H1 (cell line): ENCODE data around the gene TTC27. TPM values are rescaled to one million over a fixed set of nuclear protein-coding genes. Genes with fewer than 3 reads are reported as not detected.

Experiments used
- CTCF ChIA-PET: fragments of 300-600 bp; sonication (Branson Sonifier 250); formaldehyde crosslinking; loops from one replicate; lab custom pipeline; 2021; ENCODE audit not compliant: partially characterized antibody; lab: Charles Lee
- POLR2A ChIA-PET: fragments of 300-600 bp; sonication (Branson Sonifier 250); formaldehyde crosslinking; loops from one replicate; lab custom pipeline; 2021; ENCODE audit warnings: inconsistent platforms; ENCODE audit not compliant: partially characterized antibody; lab: Charles Lee
- DNase-seq, 2 experiments: peaks; one replicate each; pipeline versions ENCODE4 v3.0.0 to v3.0.0-alpha.2; 2010 to 2022; ENCODE audit warnings: low spot score in 2 of 2, low read depth in 1 of 2, mixed read lengths in 1 of 2
- FAIRE-seq: peaks from 2 replicates; lab custom pipeline; 2011; peaks lifted over from hg19 to GRCh38; lab: Jason Lieb, UNC
- H2AFZ ChIP-seq: 2 replicates; pipeline ENCODE4 v1.8.1; 2012; ENCODE audit warnings: low read length, inconsistent platforms
- H2AK5ac ChIP-seq: 2 replicates; pipeline ENCODE4 v1.6.1; 2013; ENCODE audit warnings: low read depth, low read length
- H2BK120ac ChIP-seq: replicated peaks from 2 replicates; pipeline ENCODE3; 2013; ENCODE audit warnings: low read depth, low read length, inconsistent platforms
- H2BK12ac ChIP-seq: 2 replicates; pipeline ENCODE4 v1.6.1; 2013; ENCODE audit warnings: low read depth, low read length
- H2BK15ac ChIP-seq: 2 replicates; pipeline ENCODE4 v1.6.1; 2013; ENCODE audit warnings: low read length
- H2BK20ac ChIP-seq: 2 replicates; pipeline ENCODE4 v1.6.1; 2013; ENCODE audit warnings: low read length
- H2BK5ac ChIP-seq: 2 replicates; pipeline ENCODE4 v1.6.1; 2013; ENCODE audit warnings: low read depth, low read length
- H3K14ac ChIP-seq: 2 replicates; pipeline ENCODE4 v1.6.1; 2013; ENCODE audit warnings: inconsistent platforms; ENCODE audit not compliant: insufficient read length
- H3K18ac ChIP-seq: 2 replicates; pipeline ENCODE4 v1.6.1; 2013; ENCODE audit warnings: low read length; ENCODE audit errors: extremely low read depth
- H3K23ac ChIP-seq: 2 replicates; pipeline ENCODE4 v1.6.1; 2013; ENCODE audit warnings: inconsistent platforms; ENCODE audit not compliant: insufficient read length
- H3K23me2 ChIP-seq: 2 replicates; pipeline ENCODE4 v1.6.1; 2013; ENCODE audit warnings: low read depth, low read length
- H3K27ac ChIP-seq: 2 replicates; pipeline ENCODE4 v1.6.1; 2011; ENCODE audit warnings: low read depth, low read length, inconsistent platforms
- H3K27me3 ChIP-seq, 4 experiments: replicated peaks in 1 of 4; 1 replicate in 1 of 4; 2 replicates in 3 of 4; pipeline versions ENCODE4 v1.6.1 to v1.8.1; 2011 to 2013; ENCODE audit warnings: low read length in 3 of 4, mild to moderate bottlenecking in 3 of 4, inconsistent platforms in 2 of 4, mixed read lengths in 2 of 4, moderate library complexity in 1 of 4; ENCODE audit not compliant: control insufficient read depth in 3 of 4, insufficient read depth in 3 of 4; ENCODE audit errors: extremely low read depth in 1 of 4
- H3K36me3 ChIP-seq, 4 experiments: 2 replicates each; pipeline versions ENCODE4 v1.6.1 to v1.8.1; 2011 to 2013; ENCODE audit warnings: mild to moderate bottlenecking in 4 of 4, low read length in 3 of 4, moderate library complexity in 2 of 4, control low read depth in 1 of 4, inconsistent platforms in 1 of 4; ENCODE audit not compliant: insufficient read depth in 4 of 4, control insufficient read depth in 2 of 4
- H3K4ac ChIP-seq: replicated peaks from 2 replicates; pipeline ENCODE3; 2013; ENCODE audit warnings: low read length, low read depth, mixed read lengths, inconsistent platforms; ENCODE audit not compliant: insufficient read length
- H3K4me1 ChIP-seq, 4 experiments: replicated peaks in 1 of 4; 1 replicate in 1 of 4; 2 replicates in 3 of 4; pipeline versions ENCODE4 v1.6.1 to v1.8.1; 2011 to 2013; ENCODE audit warnings: low read length in 3 of 4, inconsistent platforms in 2 of 4, mixed read lengths in 1 of 4; ENCODE audit not compliant: insufficient read depth in 4 of 4, control insufficient read depth in 3 of 4
- H3K4me2 ChIP-seq, 2 experiments: 2 replicates each; pipeline versions ENCODE4 v1.6.1 to v1.8.1; 2011 to 2013; ENCODE audit warnings: low read depth in 2 of 2, low read length in 2 of 2, control low read depth in 1 of 2, inconsistent platforms in 1 of 2, mild to moderate bottlenecking in 1 of 2; ENCODE audit not compliant: insufficient read depth in 1 of 2
- H3K4me3 ChIP-seq, 4 experiments: fragments of 200-600, 300-600 bp in 1 of 4; sonication (generic), shearing (Covaris generic), sonication (Bioruptor Twin) in 1 of 4; 2 replicates each; pipeline versions ENCODE4 v1.5.1 to v1.8.1; 2011 to 2016; ENCODE audit warnings: low read length in 4 of 4, low read depth in 3 of 4, control low read depth in 2 of 4, inconsistent platforms in 2 of 4, mild to moderate bottlenecking in 2 of 4, mixed read lengths in 1 of 4, moderate library complexity in 1 of 4; ENCODE audit not compliant: insufficient read depth in 2 of 4; ENCODE audit errors: extremely low read depth in 1 of 4
- H3K56ac ChIP-seq: replicated peaks from 2 replicates; pipeline ENCODE3; 2013; ENCODE audit warnings: low read depth, mild to moderate bottlenecking, mixed read lengths, low read length, inconsistent platforms; ENCODE audit not compliant: insufficient read length
- H3K79me1 ChIP-seq: 2 replicates; pipeline ENCODE4 v1.6.1; 2013; ENCODE audit warnings: low read depth, low read length, control low read depth
- H3K79me2 ChIP-seq, 2 experiments: 2 replicates each; pipeline versions ENCODE4 v1.6.1 to v1.8.1; 2012 to 2013; ENCODE audit warnings: low read length in 2 of 2, mild to moderate bottlenecking in 2 of 2, inconsistent platforms in 1 of 2; ENCODE audit not compliant: insufficient read depth in 2 of 2, control insufficient read depth in 1 of 2
- H3K9ac ChIP-seq, 4 experiments: replicated peaks in 1 of 4; 1 replicate in 1 of 4; 2 replicates in 3 of 4; pipeline versions ENCODE4 v1.6.1 to v1.8.1; 2011 to 2013; ENCODE audit warnings: low read depth in 3 of 4, low read length in 3 of 4, control low read depth in 2 of 4, mild to moderate bottlenecking in 2 of 4, moderate library complexity in 2 of 4, inconsistent platforms in 1 of 4; ENCODE audit errors: extremely low read depth in 1 of 4
- H3K9me3 ChIP-seq, 2 experiments: 2 replicates each; pipeline versions ENCODE4 v1.6.1 to v1.8.1; 2012 to 2013; ENCODE audit warnings: mild to moderate bottlenecking in 2 of 2, moderate library complexity in 2 of 2, control low read depth in 1 of 2, inconsistent platforms in 1 of 2, low read depth in 1 of 2, low read length in 1 of 2, mixed read lengths in 1 of 2; ENCODE audit not compliant: insufficient read depth in 2 of 2
- H4K20me1 ChIP-seq, 2 experiments: replicated peaks in 1 of 2; 2 replicates each; pipeline versions ENCODE3 to v1.8.1; 2011 to 2013; ENCODE audit warnings: inconsistent platforms in 2 of 2, low read length in 2 of 2, mild to moderate bottlenecking in 1 of 2; ENCODE audit not compliant: insufficient read depth in 2 of 2, control insufficient read depth in 1 of 2
- H4K5ac ChIP-seq: 2 replicates; pipeline ENCODE4 v1.6.1; 2013; ENCODE audit warnings: low read length, low read depth, mixed read lengths, inconsistent platforms; ENCODE audit not compliant: insufficient read length
- H4K8ac ChIP-seq: 2 replicates; pipeline ENCODE4 v1.8.0; 2013; ENCODE audit warnings: mild to moderate bottlenecking, moderate library complexity, low read length, inconsistent platforms; ENCODE audit not compliant: insufficient read depth; ENCODE audit errors: extremely low read depth
- H4K91ac ChIP-seq: replicated peaks from 2 replicates; pipeline ENCODE3; 2013; ENCODE audit warnings: low read length, mixed read lengths, inconsistent platforms; ENCODE audit not compliant: insufficient read length
- E2F6 ChIP-seq: IDR thresholded peaks from 2 replicates; pipeline ENCODE4 v1.6.1; 2012; ENCODE audit warnings: inconsistent platforms
- HDAC2 ChIP-seq, 2 experiments: fragments of 300-600 bp in 1 of 2; sonication (generic) in 1 of 2; IDR thresholded peaks; 2 replicates each; pipeline ENCODE4 v1.6.1; 2011 to 2012; ENCODE audit warnings: low read depth in 2 of 2, low read length in 2 of 2, mild to moderate bottlenecking in 2 of 2, moderate library complexity in 2 of 2, borderline replicate concordance in 1 of 2, inconsistent platforms in 1 of 2
- POLR2A ChIP-seq, 2 experiments: IDR thresholded peaks; 1 replicate in 1 of 2; 2 replicates in 1 of 2; pipeline ENCODE4 v1.6.1; 2011; ENCODE audit warnings: low read depth in 2 of 2, low read length in 2 of 2, mild to moderate bottlenecking in 2 of 2; ENCODE audit errors: control extremely low read depth in 1 of 2
- RAD21 ChIP-seq, 2 experiments: IDR thresholded peaks in 1 of 2; conservative IDR thresholded peaks in 1 of 2; 2 replicates each; pipeline ENCODE4 v1.6.1; 2011; ENCODE audit warnings: low read depth in 2 of 2, low read length in 2 of 2, improper control_type of control experiment in 1 of 2, inconsistent platforms in 1 of 2, mild to moderate bottlenecking in 1 of 2, moderate library complexity in 1 of 2
- SIX5 ChIP-seq: IDR thresholded peaks from 2 replicates; pipeline ENCODE4 v1.6.1; 2011; ENCODE audit warnings: mild to moderate bottlenecking, low read depth, low read length
- YY1 ChIP-seq: IDR thresholded peaks from 2 replicates; pipeline ENCODE4 v1.6.1; 2011; ENCODE audit warnings: low read depth, mild to moderate bottlenecking, low read length
- WGBS, 2 experiments: shearing (Covaris generic) in 1 of 2; methylation state at CpG; one replicate each; pipeline versions ENCODE4 v1.1.6 to v1.1.7; 2013 to 2015; ENCODE audit warnings: low lambda C conversion rate in 2 of 2, mixed read lengths in 2 of 2, inconsistent platforms in 1 of 2, low coverage in 1 of 2, missing lambda C conversion rate in 1 of 2; ENCODE audit not compliant: insufficient replicate concordance in 2 of 2, insufficient coverage in 1 of 2, insufficient read length in 1 of 2; ENCODE audit errors: extremely low coverage in 1 of 2, missing lambda C conversion rate in 1 of 2; 5-methylcytosine and 5-hydroxymethylcytosine counted together
- polyA plus RNA-seq, 7 experiments: library from polyadenylated mRNA; depleted of rRNA in 3 of 7; stranded (reverse) in 5 of 7; unstranded in 2 of 7; fragments of >200 nt in 5 of 7; fragments of 200-250 nt in 2 of 7; gene quantifications; 1 replicate in 5 of 7; 2 replicates in 1 of 7; 4 replicates in 1 of 7; pipeline versions ENCODE4 v1.2.1 to v1.2.3, GENCODE V29; 2011 to 2013; ENCODE audit warnings: missing spikeins in 2 of 7, mixed read lengths in 2 of 7
- total RNA-seq: library from RNA; stranded (reverse); fragmentation: NEBNext Ultra II Directional; extraction: Animal tissue kit (Norgen Biotek cat#: 25700); gene quantifications from 2 replicates; pipeline ENCODE4 v1.2.1, GENCODE V29; 2021

The TTC27 gene
- total and polyA plus RNA-seq, 2 of the 8 experiments (the other 6 are each of a cell fraction or from before 2014, with no cell fraction given): 13.8 to 29.1 TPM

DNA sequence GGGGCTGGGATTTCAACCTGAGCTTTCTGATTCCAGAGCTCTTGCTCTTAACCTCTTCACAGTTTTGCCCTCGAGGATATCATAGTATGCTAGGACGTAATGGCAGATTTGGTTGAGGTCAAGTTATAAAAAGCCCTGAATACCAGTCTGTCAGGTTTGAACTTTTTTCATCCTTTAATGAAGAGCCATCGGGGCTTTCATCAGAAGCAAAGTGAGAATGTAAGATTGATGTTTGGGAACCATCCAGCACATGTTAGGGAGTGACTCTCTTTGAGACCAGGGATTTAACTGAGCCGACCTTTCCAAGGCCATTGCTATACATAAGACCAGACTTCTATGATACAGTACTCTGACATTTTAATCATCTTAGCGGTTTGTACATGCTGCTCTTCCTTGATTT is 142.5 kb downstream of the TTC27 start:
- no peak overlapping the region for H3K4me2 ChIP-seq
- H3K4me1 ChIP-seq: peaks cover 0 to 9% (median 3%) of the 10 kb centered on the region in 4 experiments; a peak in 2 of 7 replicates
- no peak overlapping the region for H2AK5ac ChIP-seq
- H3K9ac ChIP-seq: no peak overlapping the region
- no peaks in the 10 kb centered on the region for H4K20me1 ChIP-seq
- 90% methylated on average over 5 of the region's 5 CpGs; no CpG with 5 or more reads in 1 of the 2 experiments for WGBS, 2 experiments
- no peak overlapping the region for H3K18ac ChIP-seq
- DNase-seq (no peak), FAIRE-seq (no peak)
- H4K91ac ChIP-seq: no peak overlapping the region
- no peaks in the 10 kb centered on the region for H3K79me1 ChIP-seq
- no peak overlapping the region for H3K23ac ChIP-seq
- H3K4ac ChIP-seq: no peak overlapping the region
- no peak overlapping the region for H4K8ac ChIP-seq
- no peak overlapping the region for H3K56ac ChIP-seq
- no peak overlapping the region for H2BK5ac ChIP-seq
- no peaks in the 10 kb centered on the region; a peak in 1 of 4 replicates for H3K79me2 ChIP-seq
- H2BK120ac ChIP-seq: no peak overlapping the region
- H2BK12ac ChIP-seq: no peak overlapping the region
- H2BK20ac ChIP-seq: no peak overlapping the region
- H3K27me3 ChIP-seq: no peaks in the 10 kb centered on the region
- no peak overlapping the region for H3K4me3 ChIP-seq
- no peaks in the 10 kb centered on the region for H3K23me2 ChIP-seq
- H3K36me3 ChIP-seq: no peaks in the 10 kb centered on the region
- H3K14ac ChIP-seq: no peak overlapping the region
- no peaks in the 10 kb centered on the region for H3K9me3 ChIP-seq
- H2AFZ ChIP-seq: no peak overlapping the region
- H2BK15ac ChIP-seq: no peak overlapping the region
- no peak overlapping the region for H4K5ac ChIP-seq
- CTCF ChIA-PET: interaction anchor here (1.2 to 3.2 kb wide), 3 partner anchors 589 to 609 kb away, joined by 3 to 9 read pairs (median 4); no protein-coding TSS in a partner anchor
- no peak overlapping the region for H3K27ac ChIP-seq
- POLR2A ChIA-PET: no interaction called here
- TF ChIP-seq E2F6: no peak
- no peak for TF ChIP-seq RAD21 (IDR thresholded peaks at IDR 0.05 in 1 of 2, conservative IDR thresholded peaks at IDR 0.05 in 1 of 2; ENCODE audit: low read depth in 2 of 2, low read length in 2 of 2)
- no peak for TF ChIP-seq SIX5
- no peak for TF ChIP-seq POLR2A (IDR thresholded peaks at IDR 0.05; ENCODE audit: control extremely low read depth in 1 of 2, low read depth in 2 of 2, low read length in 2 of 2)
- no peak for TF ChIP-seq HDAC2 (IDR thresholded peaks at IDR 0.05; ENCODE audit: borderline replicate concordance in 1 of 2, low read depth in 2 of 2, low read length in 2 of 2)
- TF ChIP-seq YY1: no peak
